SK-N-MC (cell line): ENCODE measurements around the gene INAFM2.
A peak's percentile ranks its signal among the peaks of the same experiment; 100 is the strongest.

Source experiments
- DNase-seq: peaks from one replicate; pipeline ENCODE4 v3.0.0-alpha.2; 2011; ENCODE audit warnings: low read depth, low spot score
- H3K27ac ChIP-seq: fragments of 200-600 bp; sonication (generic); 2 replicates; pipeline ENCODE4 v1.5.1; 2016; ENCODE audit warnings: mixed run types
- H3K36me3 ChIP-seq: fragments of 200-600 bp; sonication (generic); 2 replicates; pipeline ENCODE4 v1.6.1; 2017; ENCODE audit warnings: antibody characterized with exemption, low read length, mixed read lengths; ENCODE audit not compliant: insufficient read depth
- H3K4me3 ChIP-seq: fragments of 200-600 bp; sonication (generic); 2 replicates; pipeline ENCODE4 v1.5.1; 2016
- H3K9ac ChIP-seq: fragments of 200-600 bp; sonication (generic); 2 replicates; pipeline ENCODE4 v1.8.0; 2017; ENCODE audit warnings: mixed run types, mixed read lengths; ENCODE audit not compliant: insufficient read length
- H3K9me3 ChIP-seq: fragments of 200-600 bp; sonication (generic); 2 replicates; pipeline ENCODE4 v1.6.1; 2017; ENCODE audit warnings: low read depth, mild to moderate bottlenecking, antibody characterized with exemption, low read length, moderate library complexity, mixed read lengths
- EZH2 ChIP-seq: fragments of 200-600 bp; sonication (generic); IDR thresholded peaks from one replicate; pipeline ENCODE4 v1.6.1; 2017; ENCODE audit warnings: antibody characterized with exemption
- FOXP2 ChIP-seq: optimal IDR thresholded peaks from 2 replicates; pipeline ENCODE3; 2011; ENCODE audit warnings: mild to moderate bottlenecking, moderate library complexity; ENCODE audit not compliant: insufficient read depth; ENCODE audit errors: extremely low read length, control extremely low read depth
- POLR2AphosphoS5 ChIP-seq: IDR thresholded peaks from 2 replicates; pipeline ENCODE4 v1.6.1; 2012; ENCODE audit warnings: mild to moderate bottlenecking, low read depth, low read length, borderline replicate concordance

The INAFM2 gene

GRCh38 chr15:40369474-40369869 lies 46.0 kb downstream of the INAFM2 start:
- DNase-seq, result no peak
- Histone ChIP-seq H3K9ac (no peak overlapping the region), H3K27ac (no peak overlapping the region), H3K4me3 (no peak overlapping the region), H3K9me3 (no peaks in the 10 kb centered on the region), H3K36me3 (no peaks in the 10 kb centered on the region)
- TF ChIP-seq POLR2AphosphoS5 (no peak), EZH2 (no peak), FOXP2 (no peak)

GRCh38 chr15:40369971-40370370 lies 46.5 kb downstream of the INAFM2 start:
- TF ChIP-seq POLR2AphosphoS5 (no peak), EZH2 (no peak), FOXP2 (no peak)
- no peaks in the 10 kb centered on the region for H3K9me3 ChIP-seq
- H3K27ac ChIP-seq, result no peak overlapping the region
- DNase-seq, result no peak
- H3K9ac ChIP-seq, result no peak overlapping the region
- H3K36me3 ChIP-seq, result no peaks in the 10 kb centered on the region
- no peak overlapping the region for H3K4me3 ChIP-seq

DNA sequence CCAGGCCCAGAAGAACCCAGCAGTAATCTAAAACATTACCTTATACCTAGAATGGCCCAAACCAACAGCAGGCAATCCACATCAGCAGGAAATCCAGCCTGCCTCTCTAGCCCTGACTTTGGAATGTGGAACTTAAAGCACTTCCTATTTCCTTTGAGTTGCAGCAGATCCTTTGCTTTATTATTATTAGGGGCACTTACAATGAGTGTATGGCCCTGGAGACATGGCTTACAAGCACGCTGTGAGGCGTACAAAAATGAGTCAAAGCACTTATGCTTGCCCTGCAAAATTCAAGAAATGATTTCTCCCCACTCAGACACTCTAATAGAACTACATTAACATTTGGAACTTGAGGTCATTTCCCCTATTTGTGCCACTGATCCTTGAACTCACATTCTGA lies 49.5 kb downstream of the INAFM2 start:
- TF ChIP-seq FOXP2 (no peak), POLR2AphosphoS5 (no peak), EZH2 (no peak)
- peak overlapping the region; percentile 86 for H3K27ac ChIP-seq
- H3K4me3 ChIP-seq, result no peak overlapping the region
- H3K9me3 ChIP-seq, result no peaks in the 10 kb centered on the region
- no peak overlapping the region for H3K9ac ChIP-seq
- no peaks in the 10 kb centered on the region for H3K36me3 ChIP-seq
- no peak for DNase-seq
